Ishikawa (cell line): ENCODE data around the gene POLR1A.

Experiments used
- CEBPB ChIP-seq: IDR thresholded peaks from 2 replicates; pipeline ENCODE4 v1.6.1; 2012
- CREB1 ChIP-seq: IDR thresholded peaks from 2 replicates; pipeline ENCODE4 v1.6.1; 2012; ENCODE audit warnings: low read depth
- EGR1 ChIP-seq: IDR thresholded peaks from 2 replicates; pipeline ENCODE4 v1.6.1; 2012
- EP300 ChIP-seq: IDR thresholded peaks from 2 replicates; pipeline ENCODE4 v1.6.1; 2012; ENCODE audit warnings: borderline replicate concordance
- FOXM1 ChIP-seq: IDR thresholded peaks from 2 replicates; pipeline ENCODE4 v1.6.1; 2012; ENCODE audit warnings: low read depth, borderline replicate concordance
- MAX ChIP-seq: IDR thresholded peaks from 2 replicates; pipeline ENCODE4 v1.6.1; 2012
- NFIC ChIP-seq: IDR thresholded peaks from 2 replicates; pipeline ENCODE4 v1.6.1; 2012
- RAD21 ChIP-seq: IDR thresholded peaks from 2 replicates; pipeline ENCODE4 v1.6.1; 2012; ENCODE audit warnings: low read depth
- REST ChIP-seq: IDR thresholded peaks from 2 replicates; pipeline ENCODE4 v1.6.1; 2012; ENCODE audit warnings: low read depth, mild to moderate bottlenecking
- TAF1 ChIP-seq: IDR thresholded peaks from 2 replicates; pipeline ENCODE4 v1.6.1; 2012; ENCODE audit warnings: low read depth, mild to moderate bottlenecking
- TCF12 ChIP-seq: IDR thresholded peaks from 2 replicates; pipeline ENCODE4 v1.6.1; 2012; ENCODE audit warnings: low read depth
- TEAD4 ChIP-seq: IDR thresholded peaks from 2 replicates; pipeline ENCODE4 v1.6.1; 2012
- USF1 ChIP-seq: IDR thresholded peaks from 2 replicates; pipeline ENCODE4 v1.6.1; 2012
- YY1 ChIP-seq: IDR thresholded peaks from 2 replicates; pipeline ENCODE4 v1.6.1; 2012; ENCODE audit warnings: low read depth
- ZBTB7A ChIP-seq: IDR thresholded peaks from 2 replicates; pipeline ENCODE4 v1.6.1; 2012; ENCODE audit warnings: low read depth

Gene POLR1A

GRCh38 chr2:86123328-86123925 is 17.7 kb upstream of the POLR1A start:
- no peak for TF ChIP-seq CEBPB
- no peak for TF ChIP-seq NFIC
- TF ChIP-seq REST: no peak
- no peak for TF ChIP-seq FOXM1
- no peak for TF ChIP-seq TCF12
- no peak for TF ChIP-seq TAF1
- TF ChIP-seq MAX: no peak
- TF ChIP-seq ZBTB7A: no peak
- TF ChIP-seq RAD21: no peak
- no peak for TF ChIP-seq TEAD4
- no peak for TF ChIP-seq CREB1
- TF ChIP-seq EP300: no peak
- TF ChIP-seq EGR1: no peak
- no peak for TF ChIP-seq YY1
- TF ChIP-seq USF1: no peak

- TF ChIP-seq FOXM1 (no peak), TAF1 (no peak), EGR1 (no peak), EP300 (no peak), RAD21 (no peak)
Observed at GRCh38 chr2:86118130-86118529, 12.4 kb upstream of the POLR1A start.

- TF ChIP-seq RAD21 (no peak), TEAD4 (no peak), NFIC (no peak), CEBPB (no peak), EGR1 (no peak), USF1 (no peak)
Observed at GRCh38 chr2:86107031-86107430, 1.3 kb upstream of the POLR1A start.

- peak; percentile 97 for TF ChIP-seq YY1
- no peak for TF ChIP-seq RAD21
- 0 out of 2 replicates have a peak, but pooled peaks have one; percentile 11 for TF ChIP-seq USF1
- TF ChIP-seq TEAD4: 0 out of 2 replicates have a peak, but pooled peaks have one; percentile 34
- peak; percentile 20; the same call in 1 of the 2 replicates for TF ChIP-seq FOXM1
- TF ChIP-seq MAX: peak; percentile 88
- TF ChIP-seq TCF12: peak; percentile 70; the same call in 1 of the 2 replicates
- no peak for TF ChIP-seq REST
- peak; percentile 99 for TF ChIP-seq TAF1
- TF ChIP-seq EGR1: no peak
- TF ChIP-seq ZBTB7A: no peak
- no peak for TF ChIP-seq NFIC
- no peak for TF ChIP-seq CREB1
- peak; percentile 57; the same call in 1 of the 2 replicates for TF ChIP-seq CEBPB
- no peak for TF ChIP-seq EP300
Observed at GRCh38 chr2:86105969-86106945, 571 bp upstream of the POLR1A start, which contains the start of gene PTCD3. TSS of gene PTCD3 (plus strand) at chr2:86106235. CDS start at chr2:86106248, 13 bp downstream.

- TF ChIP-seq FOXM1 (no peak), ZBTB7A (no peak), EP300 (no peak), TAF1 (no peak), TCF12 (no peak), TEAD4 (no peak)
Observed at GRCh38 chr2:86102157-86102556, 3.5 kb downstream of the POLR1A start.
